HG02885 (cell line): Measurements from ENCODE around the gene CCDC107.

Experiments
- ATAC-seq: cut with Tn5 transposase; IDR thresholded peaks from one replicate; pipeline ENCODE4 v1.9.1; 2021; ENCODE audit warnings: mild to moderate bottlenecking; ENCODE audit not compliant: unreplicated experiment, poor library complexity

Gene CCDC107

GRCh38 chr9:35681341-35682002 lies 23.4 kb downstream of the CCDC107 start:
- ATAC-seq: no peak

GRCh38 chr9:35682051-35682450 lies 24.0 kb downstream of the CCDC107 start:
- no peak for ATAC-seq

- ATAC-seq: no peak
Measured at GRCh38 chr9:35682520-35683315, 24.6 kb downstream of the CCDC107 start.

- no peak for ATAC-seq
Measured at GRCh38 chr9:35683323-35683722, 25.2 kb downstream of the CCDC107 start.

DNA sequence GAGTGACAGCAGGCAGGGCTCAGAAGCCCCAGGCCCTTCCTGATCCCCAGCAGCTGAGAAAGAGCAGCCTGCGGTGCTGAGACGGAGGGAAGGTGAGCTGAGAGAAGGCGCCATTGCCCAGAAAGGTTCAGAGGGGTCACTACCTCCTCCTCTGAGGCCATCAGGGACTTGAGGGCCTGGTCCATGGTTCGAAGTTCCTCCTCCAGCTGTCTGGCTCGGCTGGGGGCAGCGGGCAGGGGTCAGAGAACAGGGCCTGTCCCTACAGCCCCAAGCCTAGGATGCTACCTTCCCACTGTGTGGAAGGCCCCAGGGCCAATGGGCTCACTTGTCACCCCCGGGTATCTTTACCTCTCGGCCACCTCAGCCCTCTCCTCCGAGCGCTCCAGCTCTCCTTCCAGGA lies 26.8 kb downstream of the CCDC107 start:
- no peak for ATAC-seq

DNA sequence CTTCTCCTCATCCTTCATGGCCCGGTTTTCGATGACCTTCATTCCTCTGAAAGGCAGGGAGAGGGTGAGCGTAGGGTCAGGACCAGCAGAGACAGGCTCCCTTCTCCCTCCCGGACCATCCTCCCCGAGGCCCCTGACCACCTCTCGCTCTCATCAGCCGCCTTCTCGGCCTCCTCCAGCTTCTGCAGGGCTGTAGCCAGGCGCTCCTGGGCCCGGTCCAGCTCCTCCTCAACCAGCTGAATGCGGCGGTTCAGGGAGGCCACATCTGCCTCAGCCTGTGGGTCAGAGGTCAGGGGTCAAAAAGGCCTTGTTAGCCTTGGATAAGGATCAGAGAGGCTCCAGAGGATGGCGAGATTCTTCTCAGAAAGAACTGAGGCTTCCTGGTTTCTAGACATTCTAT lies 27.4 kb downstream of the CCDC107 start:
- ATAC-seq: no peak

DNA sequence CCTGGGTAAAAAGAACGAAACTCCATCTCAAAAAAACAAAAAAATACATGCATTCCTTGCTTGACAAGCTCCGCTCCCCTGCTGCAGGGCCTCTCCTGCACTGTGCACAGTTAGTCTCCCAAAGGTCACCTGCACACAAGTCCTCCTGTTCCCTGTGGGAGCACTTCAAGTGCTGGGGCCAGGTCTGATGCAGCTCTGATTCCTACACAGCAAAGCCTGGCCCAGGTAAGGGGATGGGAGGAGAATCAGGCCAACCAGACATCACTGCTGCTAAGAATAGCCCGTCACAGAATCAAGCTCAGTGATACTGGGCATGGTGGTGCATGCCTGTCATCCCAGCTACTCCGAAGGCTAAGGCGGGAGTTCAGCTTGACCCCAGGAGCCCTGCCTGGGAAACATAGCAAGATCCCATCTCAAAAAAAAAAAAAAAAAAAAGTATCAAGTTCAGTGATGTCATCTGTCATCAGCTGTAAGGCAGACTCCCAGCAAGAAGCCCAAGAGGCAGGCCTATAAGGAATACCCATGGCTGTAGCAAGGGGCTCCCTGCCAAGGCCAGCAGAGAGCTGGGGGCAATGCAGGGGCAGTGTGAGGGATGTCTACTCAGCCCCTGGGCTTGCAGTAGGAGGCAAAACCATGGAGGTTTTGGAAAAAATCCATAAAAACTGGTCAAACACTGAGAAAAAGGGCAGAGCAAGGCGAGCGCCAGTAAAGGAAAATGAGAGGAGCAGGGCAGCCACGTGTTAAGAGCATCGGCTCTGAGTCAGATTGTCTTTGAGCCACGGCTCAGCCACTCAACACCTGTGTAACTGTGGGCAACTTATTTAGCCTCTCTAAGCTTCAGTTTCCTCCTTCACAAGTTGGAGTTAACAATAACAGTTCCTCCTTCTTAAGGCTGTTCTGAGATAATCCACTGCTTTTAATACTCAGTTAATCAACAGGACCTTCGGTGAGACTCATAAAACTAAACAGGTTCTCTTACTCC lies 28.4 kb downstream of the CCDC107 start:
- ATAC-seq: no peak

DNA sequence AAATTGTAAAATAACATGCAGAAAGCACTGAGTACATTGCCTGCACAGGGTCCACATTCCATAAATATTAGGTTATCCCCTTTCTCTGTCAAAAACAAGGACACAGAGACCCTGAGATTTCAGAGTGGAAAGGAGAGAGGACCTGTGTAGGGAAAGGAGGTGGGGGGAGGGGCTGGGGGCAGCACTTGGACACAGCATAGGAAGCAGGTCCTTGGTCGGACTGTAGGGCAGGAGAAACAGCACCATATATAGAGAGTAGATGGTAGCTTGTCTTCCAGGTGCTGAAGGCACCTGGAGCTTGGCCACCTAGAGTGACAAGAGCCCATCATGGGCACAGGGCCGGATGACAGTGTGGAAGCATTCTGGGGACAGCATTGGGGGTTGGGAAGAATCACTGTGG lies 29.2 kb downstream of the CCDC107 start:
- ATAC-seq: no peak

GRCh38 chr9:35687972-35688557 lies 30.0 kb downstream of the CCDC107 start:
- ATAC-seq: no peak

DNA sequence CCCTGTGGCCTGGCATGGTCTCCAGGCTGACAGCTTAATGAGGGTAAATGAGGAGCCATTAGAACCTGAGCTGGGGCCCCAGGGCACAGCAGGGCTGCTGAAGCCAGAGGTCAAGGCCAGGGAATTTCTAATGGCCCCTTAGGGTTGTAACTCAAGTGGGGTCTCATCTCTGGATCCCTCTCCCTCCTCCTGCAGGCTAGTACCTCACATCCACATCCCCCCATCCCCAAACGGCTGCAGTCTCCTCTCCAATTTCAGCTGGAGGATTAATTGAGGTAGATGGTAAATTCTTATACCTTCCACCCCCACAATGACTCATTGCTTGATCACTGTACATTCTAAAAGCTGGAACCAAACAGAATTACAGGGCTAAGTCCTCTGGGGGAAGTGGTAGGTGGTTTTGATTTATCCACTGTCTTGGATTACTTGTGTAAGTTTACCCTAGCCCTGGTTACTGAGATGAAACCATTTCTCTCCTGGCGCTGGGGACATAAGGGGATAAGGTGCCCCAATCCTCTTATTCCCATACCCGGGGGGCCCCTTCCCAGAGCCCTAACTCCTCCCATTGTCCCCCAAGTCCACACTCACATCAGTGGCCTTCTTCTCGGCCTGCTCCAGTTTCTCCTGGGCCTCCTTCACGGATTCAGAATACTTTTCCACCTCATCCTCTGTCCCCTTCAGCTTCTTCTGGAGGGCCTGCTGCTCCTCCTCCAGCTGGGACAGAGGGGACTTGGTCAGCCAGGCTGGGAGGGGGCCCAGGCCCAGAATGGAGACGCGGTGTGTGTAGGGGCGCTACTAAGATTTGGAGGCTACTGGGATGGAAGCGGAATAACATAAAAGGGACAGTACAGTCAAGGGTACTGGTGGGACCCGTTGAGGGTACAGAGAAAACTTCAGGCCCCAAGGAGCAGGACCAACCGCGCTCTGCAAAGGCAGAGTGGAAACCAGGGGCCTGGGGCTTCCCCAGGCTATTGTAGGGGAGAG lies 30.8 kb downstream of the CCDC107 start:
- ATAC-seq: no peak

- ATAC-seq: no peak
Measured at GRCh38 chr9:35689542-35690293, 31.6 kb downstream of the CCDC107 start, which contains the start of gene TPM2. Gene TPM2 (minus strand): TSS chr9:35689925. CDS start chr9:35689817, 108 bp downstream.

GRCh38 chr9:35690294-35690613 lies 32.2 kb downstream of the CCDC107 start:
- ATAC-seq: no peak

DNA sequence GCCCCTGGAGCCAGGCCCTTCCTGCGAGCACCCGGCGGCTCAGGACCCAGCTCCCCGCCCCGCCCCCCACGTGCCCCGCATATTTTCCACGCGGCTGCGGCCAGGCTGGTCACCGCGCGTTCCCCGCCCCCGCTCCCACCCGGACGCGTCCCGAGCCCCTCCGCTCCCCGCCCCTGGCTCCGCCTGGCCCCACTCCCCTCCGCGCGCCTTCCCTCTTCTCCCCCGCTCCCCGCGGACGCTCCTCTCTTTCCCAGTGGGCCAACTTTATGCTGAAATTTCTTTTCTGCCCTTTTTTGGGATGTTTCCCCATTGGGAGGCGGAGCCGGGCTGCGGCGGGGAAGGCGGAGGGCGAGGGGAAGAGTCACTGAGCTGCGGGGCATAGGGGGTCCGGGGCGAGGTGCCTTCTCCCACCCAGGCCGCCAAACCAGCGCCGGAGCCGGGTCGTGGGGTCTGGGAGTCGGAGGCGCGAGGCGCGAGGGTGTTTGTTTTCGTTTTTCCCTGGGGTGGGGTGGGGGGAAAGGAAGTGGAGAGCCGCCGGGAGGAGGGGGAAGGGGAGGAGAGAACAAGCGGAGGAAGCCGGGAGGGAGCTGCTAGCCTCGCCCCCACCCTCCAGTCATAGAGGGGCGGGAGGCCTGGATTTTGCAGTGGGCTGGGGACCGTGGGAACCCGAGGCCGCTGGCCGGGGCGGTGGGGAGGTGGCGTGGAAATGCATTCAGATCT lies 32.7 kb downstream of the CCDC107 start:
- ATAC-seq: no peak

- ATAC-seq: no peak
Measured at GRCh38 chr9:35691334-35691650, 33.2 kb downstream of the CCDC107 start.

DNA sequence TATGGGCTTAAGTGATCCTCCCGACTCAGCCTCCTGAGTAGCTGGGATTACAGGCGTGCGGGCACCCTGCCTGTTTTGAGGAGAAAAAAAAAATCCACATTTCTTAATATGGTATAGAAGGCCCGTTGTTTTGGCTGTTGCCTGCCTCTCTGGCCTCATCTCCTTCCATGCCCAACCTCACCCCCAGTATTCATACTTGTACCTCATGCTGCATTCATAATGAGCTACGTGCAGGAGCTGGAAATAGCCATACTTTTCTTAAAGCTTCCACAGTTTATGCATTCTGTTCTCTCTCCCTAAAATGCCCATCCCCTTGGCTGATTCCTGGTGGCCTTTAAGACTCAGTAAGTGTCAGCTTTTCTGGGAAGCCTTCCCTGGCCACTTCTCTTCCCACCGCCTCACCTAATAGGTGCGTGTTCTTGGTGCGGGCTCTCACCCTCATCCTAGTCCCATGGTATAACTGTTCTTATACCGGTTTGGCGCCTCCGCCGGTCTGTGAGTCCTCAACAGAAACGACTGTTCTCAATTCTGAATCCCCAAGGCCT lies 33.7 kb downstream of the CCDC107 start:
- ATAC-seq: no peak

- no peak for ATAC-seq
Measured at GRCh38 chr9:35695943-35696401, 37.9 kb downstream of the CCDC107 start.

DNA sequence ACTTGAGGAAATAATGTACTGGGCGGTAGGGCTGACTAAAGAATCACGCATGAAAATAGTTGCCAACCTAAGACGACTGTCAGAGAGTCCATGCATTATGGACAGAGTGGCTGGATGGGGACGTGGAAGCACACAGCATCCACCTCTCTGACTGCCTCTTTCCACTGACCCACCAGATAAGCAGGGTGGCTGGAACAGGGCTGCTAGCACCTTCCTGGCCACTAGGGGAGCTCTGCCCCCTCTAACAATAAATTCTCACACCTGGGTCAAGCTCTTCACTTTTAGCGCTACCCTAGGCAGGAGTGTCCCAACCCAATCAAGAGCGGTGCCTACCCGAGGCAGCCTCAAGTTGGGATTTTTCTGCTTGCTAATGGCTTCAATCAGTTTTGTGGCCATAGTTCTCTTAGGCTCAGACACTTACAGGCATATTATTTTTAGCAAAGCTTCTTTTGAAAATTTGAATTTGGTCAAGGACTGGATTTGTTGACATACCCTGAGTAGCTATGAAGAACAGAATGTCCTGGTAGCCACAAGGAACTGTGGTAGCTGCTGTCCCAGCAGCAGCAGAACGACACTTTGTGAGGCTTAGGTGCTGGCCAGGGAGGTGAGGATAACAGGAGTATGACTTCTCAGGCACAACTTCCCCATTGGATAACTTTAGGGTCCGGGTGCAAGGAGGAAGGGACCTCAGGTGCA lies 38.6 kb downstream of the CCDC107 start:
- peak; percentile 76 for ATAC-seq
